Type B pancreatic cell (in vitro differentiated cells): Measurements from ENCODE around the gene VEPH1. TPM values are rescaled to one million over a fixed set of nuclear protein-coding genes. Genes with fewer than 3 reads are reported as not detected.

ENCODE experiments used
- DNase-seq: peaks from one replicate; pipeline ENCODE4 v3.0.0; 2021; ENCODE audit warnings: mixed read lengths; ENCODE audit not compliant: unreplicated experiment; ENCODE audit errors: extremely low spot score
- H3K27ac Mint-ChIP-seq: 2 replicates; pipeline ENCODE4 v1.8.0; 2021; ENCODE audit warnings: mild to moderate bottlenecking, mixed read lengths
- H3K27me3 Mint-ChIP-seq: 2 replicates; pipeline ENCODE4 v1.8.0; 2021; ENCODE audit warnings: mixed read lengths
- H3K36me3 Mint-ChIP-seq: 2 replicates; pipeline ENCODE4 v1.8.0; 2021; ENCODE audit warnings: mixed read lengths
- H3K4me1 Mint-ChIP-seq: one replicate; pipeline ENCODE4 v1.8.0; 2021; ENCODE audit warnings: mixed read lengths; ENCODE audit not compliant: unreplicated experiment
- H3K4me3 Mint-ChIP-seq: 2 replicates; pipeline ENCODE4 v1.8.0; 2021; ENCODE audit warnings: mild to moderate bottlenecking, mixed read lengths
- H3K9me3 Mint-ChIP-seq: 2 replicates; pipeline ENCODE4 v1.8.0; 2021; ENCODE audit warnings: mixed read lengths
- total RNA-seq: library from RNA; stranded (reverse); gene quantifications from 2 replicates; pipeline ENCODE4 v1.2.1, GENCODE V29; 2021; ENCODE audit warnings: low replicate concordance
- TF ChIP-seq, protein P1 (sequence below): fragments of 200-600 bp; sonication (generic); conservative IDR thresholded peaks from 2 replicates; pipeline ENCODE4 v1.5.0; 2021; ENCODE audit warnings: antibody characterized with exemption, mild to moderate bottlenecking

Gene VEPH1
- total RNA-seq, 1 donor from 2014 or later, result 5.9 TPM

DNA sequence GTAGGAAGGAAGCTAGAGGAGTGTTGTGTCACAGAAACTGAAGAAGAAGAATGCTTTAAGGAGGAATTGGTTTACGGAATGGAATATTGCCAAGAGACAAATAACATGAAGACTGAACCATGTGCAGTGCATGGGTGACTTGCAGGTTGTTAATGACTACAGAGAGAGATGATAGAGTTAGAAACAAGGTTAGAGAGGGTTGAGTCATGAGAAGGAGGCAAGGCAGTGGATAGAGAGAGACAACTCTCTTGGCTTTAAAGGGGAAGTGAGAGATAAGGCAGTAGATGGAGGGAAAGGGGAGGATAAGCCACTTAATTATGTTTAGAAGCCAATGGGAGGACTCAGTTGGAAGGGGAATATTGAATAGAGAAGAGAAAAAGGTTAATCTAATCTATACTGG, 224.0 kb downstream of the VEPH1 start:
- Mint-ChIP-seq H3K4me3 (no peak overlapping the region), H3K36me3 (no peaks in the 10 kb centered on the region), H3K27ac (no peak overlapping the region), H3K4me1 (peaks cover 4% of the 10 kb centered on the region), H3K9me3 (no peaks in the 10 kb centered on the region), H3K27me3 (no peaks in the 10 kb centered on the region)
- TF ChIP-seq, protein P1, sequence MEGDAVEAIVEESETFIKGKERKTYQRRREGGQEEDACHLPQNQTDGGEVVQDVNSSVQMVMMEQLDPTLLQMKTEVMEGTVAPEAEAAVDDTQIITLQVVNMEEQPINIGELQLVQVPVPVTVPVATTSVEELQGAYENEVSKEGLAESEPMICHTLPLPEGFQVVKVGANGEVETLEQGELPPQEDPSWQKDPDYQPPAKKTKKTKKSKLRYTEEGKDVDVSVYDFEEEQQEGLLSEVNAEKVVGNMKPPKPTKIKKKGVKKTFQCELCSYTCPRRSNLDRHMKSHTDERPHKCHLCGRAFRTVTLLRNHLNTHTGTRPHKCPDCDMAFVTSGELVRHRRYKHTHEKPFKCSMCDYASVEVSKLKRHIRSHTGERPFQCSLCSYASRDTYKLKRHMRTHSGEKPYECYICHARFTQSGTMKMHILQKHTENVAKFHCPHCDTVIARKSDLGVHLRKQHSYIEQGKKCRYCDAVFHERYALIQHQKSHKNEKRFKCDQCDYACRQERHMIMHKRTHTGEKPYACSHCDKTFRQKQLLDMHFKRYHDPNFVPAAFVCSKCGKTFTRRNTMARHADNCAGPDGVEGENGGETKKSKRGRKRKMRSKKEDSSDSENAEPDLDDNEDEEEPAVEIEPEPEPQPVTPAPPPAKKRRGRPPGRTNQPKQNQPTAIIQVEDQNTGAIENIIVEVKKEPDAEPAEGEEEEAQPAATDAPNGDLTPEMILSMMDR, result no peak
- no peak for DNase-seq

DNA sequence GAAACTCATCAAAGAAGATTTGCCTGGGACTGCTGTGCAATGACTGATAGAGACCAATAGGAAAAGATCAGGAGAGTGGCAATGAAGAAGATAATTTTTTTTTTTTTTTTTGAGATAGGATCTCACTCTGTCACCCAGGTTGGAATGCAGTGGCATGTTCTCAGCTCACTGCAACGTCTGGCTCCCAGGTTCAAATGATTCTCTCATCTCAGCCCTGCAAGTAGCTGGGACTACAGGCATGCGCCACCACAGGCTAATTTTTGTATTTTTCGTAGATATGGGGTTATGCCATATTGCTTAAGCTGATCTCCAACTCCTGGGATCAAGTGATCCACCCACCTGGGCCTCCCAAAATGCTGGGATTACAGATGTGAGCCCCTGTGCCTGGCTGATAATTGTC, 226.4 kb downstream of the VEPH1 start:
- no peak overlapping the region for H3K4me3 Mint-ChIP-seq
- H3K27ac Mint-ChIP-seq, result no peak overlapping the region
- H3K9me3 Mint-ChIP-seq, result no peaks in the 10 kb centered on the region
- no peaks in the 10 kb centered on the region for H3K27me3 Mint-ChIP-seq
- H3K4me1 Mint-ChIP-seq, result peaks cover 6% of the 10 kb centered on the region
- DNase-seq, result no peak
- no peaks in the 10 kb centered on the region for H3K36me3 Mint-ChIP-seq
- TF ChIP-seq, protein P1, result no peak

DNA sequence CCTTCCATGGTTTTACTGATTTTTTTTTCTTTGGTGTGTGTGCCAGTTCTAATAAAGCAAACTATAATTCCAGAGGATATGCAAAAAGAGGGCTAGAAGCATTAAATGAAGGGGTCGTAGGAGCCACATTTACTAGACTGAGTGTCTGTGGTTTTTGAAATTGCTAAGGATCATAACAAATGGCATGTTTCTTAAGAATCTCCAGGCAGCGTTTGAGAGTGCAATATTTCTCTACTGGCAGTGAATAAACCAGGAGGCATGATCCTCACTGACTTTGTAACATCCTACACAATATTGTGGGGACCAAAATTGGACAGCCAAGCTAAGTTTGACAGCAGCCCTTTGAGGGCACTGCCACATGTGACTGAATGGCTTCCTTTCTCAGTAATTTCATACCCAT, 227.4 kb downstream of the VEPH1 start:
- Mint-ChIP-seq H3K27me3 (no peaks in the 10 kb centered on the region), H3K36me3 (no peaks in the 10 kb centered on the region), H3K27ac (no peak overlapping the region), H3K4me3 (no peak overlapping the region), H3K9me3 (no peaks in the 10 kb centered on the region), H3K4me1 (peaks cover 12% of the 10 kb centered on the region)
- TF ChIP-seq, protein P1, result no peak
- DNase-seq, result no peak

DNA sequence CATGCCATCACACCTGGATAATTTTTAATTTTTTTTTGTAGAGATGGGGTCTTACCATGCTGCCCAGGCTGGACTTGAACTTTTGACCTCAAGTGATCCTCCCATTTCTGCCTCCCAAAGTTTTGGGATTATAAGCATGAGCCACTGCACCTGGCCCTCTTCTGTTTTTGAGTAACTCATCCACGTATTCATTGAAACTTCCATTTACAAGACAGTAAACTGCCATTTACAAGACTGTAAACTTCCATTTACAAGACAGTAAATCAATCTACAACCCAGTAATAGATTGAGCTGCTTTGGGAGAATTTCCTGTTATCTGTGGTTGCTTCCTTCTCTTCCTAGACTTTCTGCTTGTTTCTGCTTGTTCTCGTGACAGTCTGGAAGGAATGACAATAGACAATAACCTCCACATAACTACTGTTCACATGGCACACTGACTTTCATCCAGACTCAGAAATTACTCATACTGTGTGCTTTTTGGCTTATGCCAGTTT, 228.5 kb downstream of the VEPH1 start:
- TF ChIP-seq, protein P1, result no peak
- Mint-ChIP-seq H3K27me3 (no peaks in the 10 kb centered on the region), H3K36me3 (no peaks in the 10 kb centered on the region), H3K27ac (no peak overlapping the region), H3K4me3 (no peak overlapping the region), H3K4me1 (peaks cover 12% of the 10 kb centered on the region), H3K9me3 (no peaks in the 10 kb centered on the region)
- DNase-seq, result no peak

DNA sequence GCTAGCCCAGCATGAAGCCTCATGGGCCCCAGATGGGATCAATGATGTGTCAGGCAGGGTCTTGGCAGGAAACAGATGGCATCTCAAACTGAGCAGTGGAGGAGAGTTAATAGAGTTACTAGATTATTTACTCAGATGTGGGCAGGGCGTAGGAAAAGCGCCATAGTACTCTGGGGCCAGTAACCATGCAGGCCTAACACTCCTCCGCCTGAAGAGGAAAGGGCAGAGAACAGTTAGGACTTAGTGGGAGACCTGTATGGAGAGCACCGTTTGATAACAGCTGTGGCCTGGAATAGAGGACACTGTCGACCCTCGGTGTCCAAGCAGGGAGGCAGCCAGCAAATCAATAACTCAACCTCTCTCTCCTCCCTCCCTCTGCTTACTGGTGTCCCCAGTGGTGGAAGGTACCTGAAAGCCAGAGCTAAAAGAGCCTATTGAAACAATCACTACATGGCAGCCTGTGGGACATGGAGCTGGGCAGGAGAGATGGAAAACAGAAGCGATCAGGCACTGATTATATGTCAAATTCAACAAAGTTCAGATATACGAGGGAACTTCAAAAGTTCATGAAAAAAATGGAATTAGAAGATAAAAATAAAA, 231.8 kb downstream of the VEPH1 start:
- no peak overlapping the region for H3K27ac Mint-ChIP-seq

More for the DNA sequence above, 231.8 kb downstream of the VEPH1 start:
- no peak for DNase-seq
- Mint-ChIP-seq H3K36me3 (no peaks in the 10 kb centered on the region), H3K4me3 (no peak overlapping the region), H3K4me1 (peaks cover 12% of the 10 kb centered on the region), H3K27me3 (no peaks in the 10 kb centered on the region), H3K9me3 (no peaks in the 10 kb centered on the region)
- TF ChIP-seq, protein P1, result no peak
